Esophagus squamous epithelium (tissue), 4 donors: ENCODE data around the gene GPBP1.
"Not testable (repeated sequence)": the region's sequence is repeated elsewhere in the genome, so short reads cannot be mapped to it uniquely, and the experiment has no call there.

ENCODE experiments used
- CTCF ChIP-seq, 6 experiments: fragments of 450-650 bp in 4 of 6; fragments of 200-600 bp in 2 of 6; sonication (generic) in 2 of 6; IDR thresholded peaks; one replicate each; pipeline ENCODE4 v1.5.1; 2016 to 2019; ENCODE audit warnings: antibody characterized with exemption in 6 of 6, mild to moderate bottlenecking in 4 of 6, moderate library complexity in 4 of 6
- POLR2A ChIP-seq, 4 donors: fragments of 450-650 bp; IDR thresholded peaks; one replicate each; pipeline ENCODE4 v1.6.1; 2017; ENCODE audit warnings: antibody characterized with exemption in 4 of 4, mild to moderate bottlenecking in 4 of 4, moderate library complexity in 3 of 4

GRCh38 chr5:57187977-57188376 lies 14.1 kb downstream of the GPBP1 start:
- not testable (repeated sequence) for TF ChIP-seq POLR2A, CTCF (IDR thresholded peaks at IDR 0.05)
